Stimulated activated CD8-positive, alpha-beta memory T cell treated with anti-CD3 and anti-CD28 coated beads, Interleukin-12 subunit alpha, Interleukin-12 subunit beta, amount 100 ng/mL, for 1 hour (primary cell): ENCODE data around the gene PLXNB2.

Source experiments
- DNase-seq: peaks from one replicate; pipeline ENCODE4 v3.0.0-alpha.2; 2020; ENCODE audit warnings: low read depth

Gene PLXNB2

DNA sequence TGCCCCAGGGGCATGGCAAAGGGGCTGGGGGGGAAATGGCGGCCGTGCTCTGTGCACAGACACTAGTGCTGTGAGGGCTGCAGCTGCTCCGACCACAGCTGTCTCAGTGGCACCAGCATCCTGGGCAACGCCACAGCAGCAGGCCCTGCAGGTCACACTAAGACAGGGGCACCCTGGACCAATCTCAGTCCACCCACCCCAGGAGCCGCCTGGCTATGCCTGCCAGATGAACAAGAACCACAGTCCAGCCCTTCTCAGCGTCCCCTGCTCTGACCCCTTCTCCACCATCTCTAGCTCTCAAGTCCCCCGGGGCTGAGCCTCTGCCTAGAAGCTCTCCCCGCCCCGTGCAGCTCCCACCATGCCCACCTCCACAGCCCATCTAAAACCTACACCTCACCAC is 79.1 kb downstream of the PLXNB2 start:
- no peak for DNase-seq

DNA sequence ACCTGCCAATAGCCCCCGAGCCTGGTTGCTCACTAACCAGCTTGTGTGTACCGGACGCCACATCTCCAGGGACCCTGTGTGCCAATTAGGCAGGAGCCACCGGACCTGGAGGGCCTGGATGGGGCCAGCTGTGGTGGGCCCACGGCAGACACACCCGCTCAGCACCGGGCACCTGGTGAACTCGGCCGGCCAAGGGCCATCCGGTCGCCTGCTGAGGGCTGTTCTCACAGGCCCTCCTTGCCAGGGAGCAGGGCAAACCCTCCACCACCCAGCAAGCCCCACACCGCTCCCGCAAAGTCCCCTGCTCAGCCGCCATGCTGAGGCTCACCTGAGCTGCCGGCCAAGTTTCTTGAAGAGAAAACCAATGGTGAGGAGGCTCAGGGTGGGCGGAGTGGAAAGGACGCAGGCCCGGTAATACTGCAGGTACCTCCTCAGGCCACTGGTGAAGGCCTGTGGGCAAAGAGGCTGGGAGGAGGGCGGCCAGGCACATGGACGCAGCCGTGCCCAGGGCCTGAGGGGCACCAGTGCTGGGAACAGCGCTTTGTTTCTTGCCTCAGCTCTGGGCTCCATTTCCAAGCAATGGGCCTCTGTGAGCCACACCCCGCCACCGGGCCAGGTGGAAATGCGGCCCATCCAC is 79.7 kb downstream of the PLXNB2 start:
- no peak for DNase-seq

DNA sequence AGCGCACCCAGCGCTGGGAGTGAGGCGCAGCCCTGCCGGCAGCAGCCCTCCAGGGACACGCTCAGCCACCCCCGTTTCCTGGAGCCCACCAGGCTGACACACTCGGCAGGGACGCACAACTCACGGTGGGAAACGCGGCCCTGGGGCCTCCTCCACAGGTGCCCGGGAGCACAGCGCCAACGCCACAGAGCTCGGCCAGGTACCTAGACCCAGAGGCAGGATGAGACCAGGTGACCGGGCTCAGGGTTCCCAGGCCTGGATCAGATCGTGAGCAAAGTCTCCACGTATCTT is 80.6 kb downstream of the PLXNB2 start:
- no peak for DNase-seq

DNA sequence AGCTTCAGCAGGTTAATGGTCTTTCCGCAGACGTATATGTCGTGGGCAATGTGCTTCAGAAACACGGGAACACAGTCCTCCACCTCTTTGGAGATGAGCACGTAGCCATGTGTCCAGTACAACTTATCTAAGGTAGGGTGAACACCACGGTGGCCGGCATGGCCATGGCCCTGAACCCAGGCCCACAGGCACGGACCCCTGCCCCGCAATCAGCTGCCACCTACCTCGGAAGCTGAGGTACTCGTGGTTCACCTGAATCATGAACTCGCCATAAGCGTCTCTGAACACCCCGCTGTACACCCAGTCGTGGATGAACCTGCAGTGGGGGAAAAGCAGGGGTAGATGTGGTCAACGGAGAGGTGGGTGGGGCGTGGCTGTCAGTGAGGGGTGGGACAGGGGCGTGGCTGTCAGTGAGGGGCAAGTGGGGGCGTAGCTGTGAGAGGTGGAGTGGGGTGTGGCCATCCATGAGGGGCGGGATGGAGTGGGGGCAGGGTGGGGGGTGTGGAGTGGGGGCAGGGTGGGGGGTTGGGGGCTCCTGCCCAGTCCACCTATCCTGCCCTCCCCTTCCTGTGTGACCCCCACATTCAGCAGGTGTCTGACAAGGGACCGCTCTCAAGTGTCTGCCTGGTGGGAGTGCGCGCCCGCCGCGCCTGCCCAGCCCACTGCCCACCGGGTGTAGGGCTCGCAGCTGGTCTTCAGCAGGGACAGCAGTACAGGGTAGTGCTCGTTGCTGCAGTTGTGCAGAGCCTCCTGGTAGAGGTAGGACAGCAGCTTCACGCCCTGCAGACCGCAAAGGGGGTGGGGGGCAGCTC is 81.2 kb downstream of the PLXNB2 start:
- no peak for DNase-seq

DNA sequence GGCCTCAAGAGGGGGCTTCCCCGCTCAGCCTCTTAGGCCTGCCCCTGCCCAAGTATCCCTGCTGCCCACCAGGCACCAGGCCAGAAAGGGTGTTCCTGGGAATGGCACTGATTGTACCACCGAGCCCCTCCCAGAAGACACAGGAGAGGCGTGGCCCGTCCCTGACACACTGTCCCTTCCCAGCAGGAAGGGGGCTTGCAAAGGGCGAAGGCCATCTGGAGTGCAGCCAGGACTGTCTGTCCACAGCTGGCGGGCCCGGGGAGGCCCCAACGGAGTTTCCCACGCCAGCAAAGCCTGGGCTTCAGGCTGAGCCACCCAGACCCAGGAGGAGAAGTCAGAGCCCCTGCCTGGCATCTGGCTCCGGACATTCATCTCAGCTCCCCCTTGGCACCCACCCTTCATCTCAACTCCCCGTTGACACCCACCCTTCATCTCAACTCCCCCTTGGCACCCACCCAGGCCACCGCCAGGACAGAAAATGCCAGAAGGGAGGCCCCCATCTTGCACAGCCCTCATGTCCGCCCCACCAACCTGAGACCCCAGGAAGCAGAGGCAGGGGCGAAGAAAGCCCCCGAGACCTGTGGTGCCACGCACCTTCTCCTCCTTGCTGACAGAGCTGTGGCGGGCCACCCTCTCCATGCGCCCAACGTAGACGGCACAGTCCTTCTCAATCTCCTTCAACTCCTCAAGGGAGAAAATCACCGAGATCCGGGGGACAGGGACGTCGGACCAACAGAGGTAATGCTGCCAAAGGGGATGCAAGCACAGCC is 82.1 kb downstream of the PLXNB2 start:
- DNase-seq, result no peak
